Smooth muscle cell (in vitro differentiated cells): Measurements from ENCODE around the gene RUBCN. TPM values are rescaled to one million over a fixed set of nuclear protein-coding genes. Genes with fewer than 3 reads are reported as not detected.
"Not testable (repeated sequence)": the region's sequence is repeated elsewhere in the genome, so short reads cannot be mapped to it uniquely, and the experiment has no call there.

ENCODE experiments used
- DNase-seq: peaks from one replicate; lab custom pipeline; 2025; ENCODE audit not compliant: unreplicated experiment; lab: John Stamatoyannopoulos, UW
- H2AFZ ChIP-seq: fragments of 200-600 bp; sonication (generic); 2 replicates; pipeline ENCODE4 v1.6.0; 2016; ENCODE audit warnings: antibody characterized with exemption, low read depth, mild to moderate bottlenecking
- H3F3A ChIP-seq: fragments of 200-600 bp; sonication (generic); 2 replicates; pipeline ENCODE4 v1.6.0; 2017; ENCODE audit warnings: antibody characterized with exemption, low read depth
- H3K27ac ChIP-seq: fragments of 200-600 bp; sonication (generic); 2 replicates; pipeline ENCODE4 v1.5.1; 2016; ENCODE audit warnings: low read depth, mild to moderate bottlenecking
- H3K27me3 ChIP-seq: fragments of 200-600 bp; sonication (generic); 2 replicates; pipeline ENCODE4 v1.6.1; 2016; ENCODE audit warnings: low read depth, mild to moderate bottlenecking
- H3K36me3 ChIP-seq: fragments of 200-600 bp; sonication (generic); 2 replicates; pipeline ENCODE4 v1.5.1; 2016; ENCODE audit warnings: low read depth
- H3K4me1 ChIP-seq: fragments of 200-600 bp; sonication (generic); 2 replicates; pipeline ENCODE4 v1.5.1; 2016; ENCODE audit warnings: low read depth
- H3K4me2 ChIP-seq: fragments of 200-600 bp; sonication (generic); 2 replicates; pipeline ENCODE4 v1.6.0; 2016; ENCODE audit warnings: mild to moderate bottlenecking
- H3K4me3 ChIP-seq: fragments of 200-600 bp; sonication (generic); 2 replicates; pipeline ENCODE4 v1.5.1; 2016; ENCODE audit warnings: mild to moderate bottlenecking
- H3K79me2 ChIP-seq: fragments of 200-600 bp; sonication (generic); 2 replicates; pipeline ENCODE4 v1.6.0; 2016; ENCODE audit warnings: low read depth, mild to moderate bottlenecking
- H3K9ac ChIP-seq: fragments of 200-600 bp; sonication (generic); 2 replicates; pipeline ENCODE4 v1.6.0; 2016; ENCODE audit warnings: low read depth
- H3K9me3 ChIP-seq: fragments of 200-600 bp; sonication (generic); replicated peaks from 2 replicates; pipeline ENCODE4 v1.5.1; 2016; ENCODE audit warnings: low read depth
- H4K20me1 ChIP-seq: fragments of 200-600 bp; sonication (generic); 2 replicates; pipeline ENCODE4 v1.6.0; 2016; ENCODE audit warnings: low read depth
- CTCF ChIP-seq: fragments of 200-600 bp; sonication (generic); IDR thresholded peaks from 2 replicates; pipeline ENCODE4 v1.5.1; 2017; ENCODE audit warnings: borderline replicate concordance, mild to moderate bottlenecking, antibody characterized with exemption; ENCODE audit not compliant: insufficient read depth, poor library complexity, severe bottlenecking
- WGBS: methylation state at CpG from one replicate; pipeline ENCODE4 v1.1.7; 2016; ENCODE audit warnings: low lambda C conversion rate; 5-methylcytosine and 5-hydroxymethylcytosine counted together
- polyA plus RNA-seq: library from polyadenylated mRNA; unstranded; fragments of >200 nt; fragmentation: Nextera tagmentation; extraction: Ambion mirVana; gene quantifications from 2 replicates; pipeline ENCODE4 v1.2.1, GENCODE V29; 2016
- total RNA-seq: library from RNA; depleted of rRNA; stranded (reverse); fragments of >200 nt; gene quantifications from 2 replicates; pipeline ENCODE4 v1.2.3, GENCODE V29; 2014

RUBCN gene
- total and polyA plus RNA-seq, 2 experiments from 2014 or later: 7.5 to 8.3 TPM

GRCh38 chr3:197734667-197735318 lies 1.9 kb downstream of the RUBCN start:
- H3K4me3 ChIP-seq: no peak overlapping the region
- no peak overlapping the region for H3K4me2 ChIP-seq
- no peak overlapping the region for H2AFZ ChIP-seq
- no peak for TF ChIP-seq CTCF
- H3K9me3 ChIP-seq: no peaks in the 10 kb centered on the region
- 96% methylated on average over 7 of the region's 7 CpGs for WGBS
- H3K4me1 ChIP-seq: peaks cover 6% of the 10 kb centered on the region
- H3K9ac ChIP-seq: no peak overlapping the region
- DNase-seq: no peak
- no peaks in the 10 kb centered on the region for H3K27me3 ChIP-seq
- H3K27ac ChIP-seq: no peak overlapping the region
- H3F3A ChIP-seq: peaks cover 10% of the 10 kb centered on the region
- no peaks in the 10 kb centered on the region for H3K36me3 ChIP-seq
- H3K79me2 ChIP-seq: peaks cover 28% of the 10 kb centered on the region
- H4K20me1 ChIP-seq: peaks cover 3% of the 10 kb centered on the region

- Histone ChIP-seq H3F3A (peaks cover 9% of the 10 kb centered on the region), H3K9ac (no peak overlapping the region), H4K20me1 (peaks cover 3% of the 10 kb centered on the region), H3K9me3 (no peaks in the 10 kb centered on the region), H2AFZ (no peak overlapping the region), H3K36me3 (no peaks in the 10 kb centered on the region), H3K79me2 (peaks cover 28% of the 10 kb centered on the region), H3K27me3 (no peaks in the 10 kb centered on the region), H3K4me2 (no peak overlapping the region), H3K4me3 (no peak overlapping the region), H3K4me1 (peaks cover 6% of the 10 kb centered on the region), H3K27ac (no peak overlapping the region)
- 98% methylated on average over 4 of the region's 4 CpGs for WGBS
- TF ChIP-seq CTCF: no peak
- no peak for DNase-seq
These were observed 3.7 kb downstream of the RUBCN start for GRCh38 chr3:197733042-197733441.

- not testable (repeated sequence) for H3K4me2 ChIP-seq, H3K27ac ChIP-seq, H3K27me3 ChIP-seq, H3F3A ChIP-seq, H3K4me3 ChIP-seq, DNase-seq, H3K9ac ChIP-seq, H3K36me3 ChIP-seq, H3K4me1 ChIP-seq, H2AFZ ChIP-seq, H3K9me3 ChIP-seq
- peaks cover 28% of the 10 kb centered on the region for H3K79me2 ChIP-seq
- peaks cover 11% of the 10 kb centered on the region for H4K20me1 ChIP-seq
- WGBS: 95% methylated on average over 8 of the region's 27 CpGs
These were observed 5.2 kb downstream of the RUBCN start for GRCh38 chr3:197731483-197731882.

GRCh38 chr3:197730770-197731169 lies 5.9 kb downstream of the RUBCN start:
- H3K79me2 ChIP-seq: peaks cover 27% of the 10 kb centered on the region
- DNase-seq, H2AFZ ChIP-seq, H3F3A ChIP-seq, H3K4me2 ChIP-seq, H3K9ac ChIP-seq, H3K27ac ChIP-seq, H3K27me3 ChIP-seq, H3K9me3 ChIP-seq, H3K36me3 ChIP-seq, H3K4me3 ChIP-seq, H3K4me1 ChIP-seq: not testable (repeated sequence)
- peaks cover 12% of the 10 kb centered on the region for H4K20me1 ChIP-seq
- WGBS: 94% methylated on average over 2 of the region's 5 CpGs

GRCh38 chr3:197730200-197730599 lies 6.5 kb downstream of the RUBCN start:
- no peak for TF ChIP-seq CTCF
- Histone ChIP-seq H3K4me2 (no peak overlapping the region), H3K9me3 (no peaks in the 10 kb centered on the region), H3K9ac (no peak overlapping the region), H3K36me3 (no peaks in the 10 kb centered on the region), H4K20me1 (peaks cover 14% of the 10 kb centered on the region), H3K4me3 (no peak overlapping the region), H3K27ac (peak overlapping the region; percentile 63), H3F3A (no peaks in the 10 kb centered on the region), H3K4me1 (no peaks in the 10 kb centered on the region), H2AFZ (no peak overlapping the region), H3K79me2 (peaks cover 22% of the 10 kb centered on the region), H3K27me3 (no peaks in the 10 kb centered on the region)
- WGBS: 68% methylated on average over 2 of the region's 2 CpGs
- no peak for DNase-seq
